Lower lobe of right lung (tissue), 2 donors: Measurements from ENCODE around the gene MDFI. TPM values are rescaled to one million over a fixed set of nuclear protein-coding genes. Genes with fewer than 3 reads are reported as not detected.

ENCODE experiments used
- ATAC-seq, 2 donors: fragments of 200-7000 bp; cut with Tn5 transposase; one replicate each; pipeline ENCODE4 v1.9.1; 2020 to 2022; ENCODE audit warnings: mild to moderate bottlenecking in 2 of 2, moderate library complexity in 2 of 2
- DNase-seq: peaks from one replicate; pipeline ENCODE4 v3.0.0-alpha.2; 2020
- H3K27ac ChIP-seq: fragments of 200-600 bp; one replicate; pipeline ENCODE4 v1.8.0; 2022
- H3K27me3 ChIP-seq: fragments of 200-600 bp; one replicate; pipeline ENCODE4 v1.8.0; 2022; ENCODE audit warnings: low read depth
- H3K36me3 ChIP-seq: fragments of 200-600 bp; one replicate; pipeline ENCODE4 v1.8.0; 2022; ENCODE audit warnings: mild to moderate bottlenecking
- H3K4me1 ChIP-seq: fragments of 200-600 bp; one replicate; pipeline ENCODE4 v1.8.0; 2022
- H3K4me3 ChIP-seq: fragments of 200-600 bp; one replicate; pipeline ENCODE4 v1.8.0; 2022; ENCODE audit warnings: mild to moderate bottlenecking
- H3K9me3 ChIP-seq: fragments of 200-600 bp; one replicate; pipeline ENCODE4 v1.8.0; 2022
- intact Hi-C: fragments of 100-400 bp; cut with DNase I; formaldehyde crosslinking; loops from one replicate; pipeline ENCODE4 v1.11.0; 2022
- total RNA-seq: library from RNA; stranded (reverse); fragmentation: NEBNext Ultra II Directional; extraction: Animal tissue kit (Norgen Biotek cat#: 25700); gene quantifications from one replicate; pipeline ENCODE4 v1.2.1, GENCODE V29; 2021
- TF ChIP-seq, protein P1 (sequence below): fragments of 200-600 bp; IDR thresholded peaks from one replicate; pipeline ENCODE4 v1.8.0; 2022; ENCODE audit warnings: antibody characterized with exemption, mild to moderate bottlenecking
- donor health status: DM: no; HTN: yes; CAD: no; lungs with severe emphysema.

MDFI gene
- total RNA-seq, 1 donor from 2014 or later = 10.6 TPM

- peaks cover 6% of the 10 kb centered on the region for H3K27me3 ChIP-seq
- ATAC-seq (no peak), DNase-seq (peak; percentile 5)
- H3K36me3 ChIP-seq = no peaks in the 10 kb centered on the region
- H3K4me1 ChIP-seq = peaks cover 13% of the 10 kb centered on the region
- TF ChIP-seq, protein P1, sequence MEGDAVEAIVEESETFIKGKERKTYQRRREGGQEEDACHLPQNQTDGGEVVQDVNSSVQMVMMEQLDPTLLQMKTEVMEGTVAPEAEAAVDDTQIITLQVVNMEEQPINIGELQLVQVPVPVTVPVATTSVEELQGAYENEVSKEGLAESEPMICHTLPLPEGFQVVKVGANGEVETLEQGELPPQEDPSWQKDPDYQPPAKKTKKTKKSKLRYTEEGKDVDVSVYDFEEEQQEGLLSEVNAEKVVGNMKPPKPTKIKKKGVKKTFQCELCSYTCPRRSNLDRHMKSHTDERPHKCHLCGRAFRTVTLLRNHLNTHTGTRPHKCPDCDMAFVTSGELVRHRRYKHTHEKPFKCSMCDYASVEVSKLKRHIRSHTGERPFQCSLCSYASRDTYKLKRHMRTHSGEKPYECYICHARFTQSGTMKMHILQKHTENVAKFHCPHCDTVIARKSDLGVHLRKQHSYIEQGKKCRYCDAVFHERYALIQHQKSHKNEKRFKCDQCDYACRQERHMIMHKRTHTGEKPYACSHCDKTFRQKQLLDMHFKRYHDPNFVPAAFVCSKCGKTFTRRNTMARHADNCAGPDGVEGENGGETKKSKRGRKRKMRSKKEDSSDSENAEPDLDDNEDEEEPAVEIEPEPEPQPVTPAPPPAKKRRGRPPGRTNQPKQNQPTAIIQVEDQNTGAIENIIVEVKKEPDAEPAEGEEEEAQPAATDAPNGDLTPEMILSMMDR = no peak
- no peak overlapping the region for H3K27ac ChIP-seq
- H3K9me3 ChIP-seq = no peaks in the 10 kb centered on the region
- intact Hi-C loops = no loop called here
- no peak overlapping the region for H3K4me3 ChIP-seq
These were observed 16.9 kb downstream of the MDFI start for GRCh38 chr6:41655176-41655575.

GRCh38 chr6:41655646-41656001 lies 17.4 kb downstream of the MDFI start:
- ATAC-seq = no peak
- DNase-seq = peak; percentile 22
- no peak overlapping the region for H3K4me3 ChIP-seq
- no peaks in the 10 kb centered on the region for H3K9me3 ChIP-seq
- peaks cover 6% of the 10 kb centered on the region for H3K27me3 ChIP-seq
- TF ChIP-seq, protein P1 = no peak
- H3K36me3 ChIP-seq = no peaks in the 10 kb centered on the region
- intact Hi-C loops = no loop called here
- peaks cover 13% of the 10 kb centered on the region for H3K4me1 ChIP-seq
- H3K27ac ChIP-seq = no peak overlapping the region

DNA sequence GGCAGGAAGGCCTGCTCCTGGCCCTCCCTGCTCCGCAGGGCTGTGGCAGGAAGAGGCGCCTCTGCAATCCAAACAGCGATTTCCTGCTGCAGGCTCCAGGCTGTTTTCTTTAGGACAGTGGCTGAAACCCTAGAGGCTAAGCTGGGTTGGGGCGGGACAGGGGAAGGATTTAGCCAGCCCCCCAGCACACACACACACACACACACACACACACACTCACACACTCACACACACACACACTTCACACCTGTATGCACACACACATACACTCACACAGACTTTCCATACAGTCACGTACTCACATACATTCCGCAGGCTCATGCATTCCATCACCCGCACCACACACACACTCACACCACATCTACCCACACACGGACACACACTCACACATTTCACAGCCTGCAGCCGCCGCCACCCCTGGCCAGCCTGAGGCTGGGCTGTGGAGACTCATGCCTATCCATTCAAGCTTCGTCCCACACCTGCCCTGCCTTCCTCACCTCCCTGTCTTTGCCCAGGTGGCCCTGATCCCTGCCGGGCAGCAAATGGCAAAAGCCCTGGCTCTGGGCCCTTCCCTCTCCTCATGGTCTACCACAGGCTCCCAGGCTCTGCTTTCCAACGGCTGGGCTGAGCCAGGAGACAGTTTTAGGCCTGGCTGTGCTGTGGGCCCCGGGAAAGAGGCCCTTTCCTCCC lies 17.9 kb downstream of the MDFI start:
- Histone ChIP-seq H3K4me1 (peaks cover 13% of the 10 kb centered on the region), H3K9me3 (no peaks in the 10 kb centered on the region), H3K4me3 (no peak overlapping the region), H3K36me3 (no peaks in the 10 kb centered on the region), H3K27ac (no peak overlapping the region), H3K27me3 (peaks cover 6% of the 10 kb centered on the region)
- DNase-seq (peak; percentile 20), ATAC-seq (no peak)
- TF ChIP-seq, protein P1 = no peak
- intact Hi-C loops = no loop called here

GRCh38 chr6:41657131-41658094 lies 19.1 kb downstream of the MDFI start:
- Histone ChIP-seq H3K27ac (no peak overlapping the region), H3K36me3 (no peaks in the 10 kb centered on the region), H3K4me3 (no peak overlapping the region), H3K9me3 (no peaks in the 10 kb centered on the region), H3K4me1 (peaks cover 13% of the 10 kb centered on the region), H3K27me3 (peaks cover 6% of the 10 kb centered on the region)
- TF ChIP-seq, protein P1 = no peak
- ATAC-seq (no peak), DNase-seq (peak; percentile 27)
- intact Hi-C loops = no loop called here

DNA sequence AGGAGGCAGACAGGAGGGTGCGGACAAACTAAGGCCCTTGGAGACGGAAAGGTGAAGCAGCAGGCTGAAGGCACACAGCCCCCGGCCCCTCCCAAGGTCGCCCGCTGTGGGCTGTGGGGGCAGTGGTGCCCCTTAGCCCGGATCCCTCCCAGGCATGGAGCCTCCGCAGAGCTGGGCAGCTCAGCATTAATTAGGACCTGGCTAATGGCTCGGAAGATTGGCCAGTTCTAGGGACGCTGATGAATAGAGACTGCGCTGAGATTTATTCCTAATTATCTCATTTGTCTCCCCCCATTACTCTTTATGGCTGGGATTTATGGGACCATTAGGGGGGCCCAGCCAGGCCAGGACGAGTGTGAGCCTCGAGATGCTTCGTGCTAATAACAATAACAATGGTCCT lies 20.4 kb downstream of the MDFI start:
- Histone ChIP-seq H3K4me3 (no peak overlapping the region), H3K27me3 (peaks cover 6% of the 10 kb centered on the region), H3K36me3 (no peaks in the 10 kb centered on the region), H3K9me3 (no peaks in the 10 kb centered on the region), H3K27ac (no peak overlapping the region), H3K4me1 (peaks cover 13% of the 10 kb centered on the region)
- DNase-seq = peak; percentile 16
- TF ChIP-seq, protein P1 = no peak
- no peak for ATAC-seq
- intact Hi-C loops = no loop called here
